ENCODE data around the gene CMTM7. TPM values are rescaled to one million over a fixed set of nuclear protein-coding genes. Genes with fewer than 3 reads are reported as not detected.

The CMTM7 gene
- total and polyA plus RNA-seq, 10 of the 15 experiments (the other 5 are each of a cell fraction or from before 2014, with no cell fraction given) = 3.7 to 36.4 (median 14.7) TPM

GRCh38 chr3:32467333-32468070, 75.8 kb downstream of the CMTM7 start (continued):
- TF ChIP-seq IRF3 (IDR thresholded peaks at IDR 0.05) (no peak), ASH2L (IDR thresholded peaks at IDR 0.05; ENCODE audit: borderline replicate concordance, low read depth) (no peak), RUNX3 (IDR thresholded peaks at IDR 0.05; ENCODE audit: low read length) (0 out of 2 replicates have a peak, but pooled peaks have one; percentile 28), SMC3 (IDR thresholded peaks at IDR 0.05; ENCODE audit: borderline replicate concordance, low read length) (peak; percentile 95), YY1 (IDR thresholded peaks at IDR 0.05; ENCODE audit: low read depth, low read length) (peak; percentile 69), FOXM1 (IDR thresholded peaks at IDR 0.05; ENCODE audit: low read depth, low read length) (peak; percentile 32; the same call in 1 of the 2 replicates), TCF3 (IDR thresholded peaks at IDR 0.05; ENCODE audit: borderline replicate concordance, insufficient read depth, low read depth, low read length) (peak; percentile 94), RAD21 (IDR thresholded peaks at IDR 0.05; ENCODE audit: insufficient read depth, low read depth, low read length) (peak; percentile 96), PBX3 (IDR thresholded peaks at IDR 0.05; ENCODE audit: insufficient replicate concordance, low read depth, low read length) (no peak), GATAD2B (conservative IDR thresholded peaks at IDR 0.05; ENCODE audit: low read depth) (peak; percentile 62), EP300 (IDR thresholded peaks at IDR 0.05; ENCODE audit: borderline replicate concordance in 1 of 2, control insufficient read depth in 1 of 2, low read depth in 2 of 2, low read length in 2 of 2) (no peak), IKZF1 (conservative IDR thresholded peaks at IDR 0.05) (peak; percentile 58)
